Measurements from ENCODE around the gene TH. TPM values are rescaled to one million over a fixed set of nuclear protein-coding genes. Genes with fewer than 3 reads are reported as not detected.

The TH gene
- total and polyA plus RNA-seq, 2 of the 4 experiments (the other 2 are of a cell fraction) = 0.10 TPM; not detected in 1

- Histone ChIP-seq H2BK20ac (ENCODE audit: low read depth, low read length) (no peak overlapping the region), H3K18ac (ENCODE audit: low read depth, low read length) (no peak overlapping the region), H3K4ac (ENCODE audit: low read depth, low read length) (no peak overlapping the region), H3K14ac (replicated peaks; ENCODE audit: low read depth, low read length) (no peak overlapping the region), H3K4me2 (ENCODE audit: low read depth, low read length) (no peak overlapping the region), H2BK120ac (ENCODE audit: low read depth, low read length) (no peak overlapping the region), H2AK9ac (replicated peaks; ENCODE audit: low read depth, low read length, poor library complexity) (no peak overlapping the region), H2BK5ac (ENCODE audit: low read depth, low read length, poor library complexity, severe bottlenecking) (no peak overlapping the region), H2AK5ac (ENCODE audit: low read depth, low read length) (no peak overlapping the region), H3K9me3 (ENCODE audit: control insufficient read depth, insufficient read depth, low read length) (no peaks in the 10 kb centered on the region), H3K23ac (ENCODE audit: low read depth, low read length) (no peak overlapping the region), H3K27ac (ENCODE audit: insufficient read depth, low read length) (no peak overlapping the region), H3K56ac (ENCODE audit: extremely low read depth, insufficient read depth, low read length) (no peak overlapping the region), H3K9ac (ENCODE audit: low read depth, low read length) (no peak overlapping the region), H2BK15ac (ENCODE audit: low read depth, low read length) (no peak overlapping the region), H3K79me1 (ENCODE audit: low read depth in 1 of 2, low read length in 2 of 2) (peaks cover 0 to 6% of the 10 kb centered on the region in 2 experiments; a peak in 2 of 4 replicates), H3K27me3 (ENCODE audit: control insufficient read depth, insufficient read depth, low read length) (peaks cover 13% of the 10 kb centered on the region; the same call in 1 of the 2 replicates), H4K5ac (ENCODE audit: low read depth, low read length) (no peak overlapping the region), H3K4me3 (ENCODE audit: insufficient read depth, low read depth, low read length) (no peak overlapping the region), H2AFZ (replicated peaks; ENCODE audit: low read length, poor library complexity) (no peak overlapping the region), H4K20me1 (ENCODE audit: insufficient read depth, low read length) (peaks cover 13% of the 10 kb centered on the region; the same call in 1 of the 2 replicates), H3K4me1 (ENCODE audit: control insufficient read depth, insufficient read depth, low read length) (no peaks in the 10 kb centered on the region), H3K36me3 (ENCODE audit: control insufficient read depth, insufficient read depth, low read length) (peaks cover 2% of the 10 kb centered on the region; the same call in 1 of the 2 replicates), H4K8ac (ENCODE audit: low read depth in 2 of 2, low read length in 2 of 2) (no peak overlapping the region), H3K9me1 (ENCODE audit: insufficient read depth, low read length) (peaks cover 7% of the 10 kb centered on the region), H4K91ac (ENCODE audit: insufficient read depth, low read depth, low read length) (no peak overlapping the region)
- BruUV-seq (replicated peaks) = no TSS peak
- ChIA-PET POLR2A (ENCODE audit: unreplicated experiment) (no interaction called here), CTCF (no interaction called here)
- intact Hi-C loops (cut with micrococcal nuclease) = no loop called here
- WGBS, 2 experiments (ENCODE audit: extremely low coverage in 2 of 2, insufficient read length in 1 of 2) = 74% methylated on average over 3 of the region's 25 CpGs; no CpG with 5 or more reads in 1 of the 2 experiments
- ATAC-seq (ENCODE audit: low read depth) (no peak), DNase-seq (no peak)
- in situ Hi-C loops (cut with MboI; ENCODE audit: low sequenced_read_pairs) = no loop called here
- no peak for TF ChIP-seq CTCF (conservative IDR thresholded peaks at IDR 0.05; ENCODE audit: low read depth, low read length)
- no peak for TF ChIP-seq MAZ (IDR thresholded peaks at IDR 0.05; ENCODE audit: borderline replicate concordance, low read depth, low read length)
- no peak for TF ChIP-seq MXI1 (IDR thresholded peaks at IDR 0.05; ENCODE audit: borderline replicate concordance, low read depth, low read length)
- no peak for TF ChIP-seq RCOR1 (IDR thresholded peaks at IDR 0.05; ENCODE audit: insufficient replicate concordance, low read length)
- no peak for TF ChIP-seq ELK1 (IDR thresholded peaks at IDR 0.05; ENCODE audit: borderline replicate concordance, low read depth, low read length)
- TF ChIP-seq RAD21 (IDR thresholded peaks at IDR 0.05; ENCODE audit: low read length) = no peak
- no peak for TF ChIP-seq NFE2L2 (IDR thresholded peaks at IDR 0.05; ENCODE audit: low read depth, low read length)
- TF ChIP-seq RFX5 (IDR thresholded peaks at IDR 0.05; ENCODE audit: low read depth, low read length) = no peak
- dilution Hi-C loops (cut with HindIII; ENCODE audit: low sequenced_read_pairs, unreplicated experiment) = no loop called here
These were observed 41.8 kb downstream of the TH start for GRCh38 chr11:2129699-2130366.
